ES-I3 (cell line): Measurements from ENCODE around the gene CUTC.

Experiments used
- H3K36me3 ChIP-seq: 2 replicates; pipeline ENCODE4 v1.6.1; 2013; ENCODE audit warnings: mild to moderate bottlenecking, low read length, control low read depth, moderate library complexity; ENCODE audit not compliant: insufficient read depth
- H3K4me1 ChIP-seq: 2 replicates; pipeline ENCODE4 v1.6.1; 2013; ENCODE audit warnings: mild to moderate bottlenecking, control low read depth, low read length; ENCODE audit not compliant: insufficient read depth
- H3K9ac ChIP-seq: 2 replicates; pipeline ENCODE4 v1.6.1; 2013; ENCODE audit warnings: low read depth, mild to moderate bottlenecking, low read length, moderate library complexity
- H3K9me3 ChIP-seq: 2 replicates; pipeline ENCODE4 v1.6.1; 2013; ENCODE audit warnings: mild to moderate bottlenecking, low read length, moderate library complexity; ENCODE audit not compliant: control insufficient read depth, insufficient read depth

CUTC gene

DNA sequence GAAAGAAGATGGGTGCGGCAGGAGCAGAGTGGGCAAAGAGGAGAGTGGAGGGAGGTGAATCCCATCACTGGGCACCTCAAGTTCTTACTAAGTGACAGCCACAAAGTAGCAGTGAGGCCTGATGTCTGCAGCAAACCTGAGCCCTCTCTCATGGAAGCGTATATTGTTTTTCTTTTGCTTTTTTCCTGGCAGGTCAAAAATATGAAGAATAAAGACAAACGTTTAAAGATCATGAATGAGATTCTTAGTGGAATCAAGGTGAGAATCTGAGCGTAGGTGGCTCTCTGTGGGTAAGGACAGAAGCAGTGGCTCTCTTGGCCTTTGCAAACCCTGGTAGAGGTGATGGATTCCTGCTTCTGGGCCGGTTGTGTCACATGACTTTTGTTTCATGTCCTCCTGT, 73.2 kb downstream of the CUTC start:
- H3K9me3 ChIP-seq: no peaks in the 10 kb centered on the region
- no peaks in the 10 kb centered on the region for H3K4me1 ChIP-seq
- no peak overlapping the region for H3K9ac ChIP-seq
- H3K36me3 ChIP-seq: no peaks in the 10 kb centered on the region
